Measurements from ENCODE around the gene POTEF.
"Not testable (repeated sequence)": the region's sequence is repeated elsewhere in the genome, so short reads cannot be mapped to it uniquely, and the experiment has no call there.

Gene POTEF

GRCh38 chr2:130152816-130153595, 24.0 kb upstream of the POTEF start:
- DNase-seq (ENCODE audit: low spot score): peak; percentile 28

- DNase-seq (ENCODE audit: low spot score): peak; percentile 66
These were observed 23.3 kb upstream of the POTEF start for GRCh38 chr2:130152136-130152815.

GRCh38 chr2:130151145-130151512, 22.1 kb upstream of the POTEF start:
- DNase-seq (ENCODE audit: low spot score): not testable (repeated sequence)

GRCh38 chr2:130150181-130151144, 21.4 kb upstream of the POTEF start:
- DNase-seq (ENCODE audit: low spot score): no peak

- not testable (repeated sequence) for DNase-seq (ENCODE audit: low spot score)
These were observed 19.5 kb upstream of the POTEF start for GRCh38 chr2:130148515-130148914.

GRCh38 chr2:130145006-130145414, 16.0 kb upstream of the POTEF start, which contains the start of gene CCDC74B:
Gene CCDC74B, minus strand, starts transcription at chr2:130145112. Its CDS starts 116 bp downstream, at chr2:130144996.
- DNase-seq (ENCODE audit: low spot score): peak; percentile 43

- not testable (repeated sequence) for DNase-seq (ENCODE audit: low spot score)
These were observed 14.4 kb upstream of the POTEF start for GRCh38 chr2:130143266-130144039.

GRCh38 chr2:130142396-130143265, 13.6 kb upstream of the POTEF start:
- DNase-seq (ENCODE audit: low spot score): not testable (repeated sequence)

GRCh38 chr2:130141645-130142370, 12.8 kb upstream of the POTEF start:
- DNase-seq (ENCODE audit: low spot score): not testable (repeated sequence)

- not testable (repeated sequence) for DNase-seq (ENCODE audit: low spot score)
These were observed 12.0 kb upstream of the POTEF start for GRCh38 chr2:130141002-130141401.

- not testable (repeated sequence) for DNase-seq (ENCODE audit: low spot score)
These were observed 11.5 kb upstream of the POTEF start for GRCh38 chr2:130140516-130140915.

GRCh38 chr2:130139331-130140280, 10.6 kb upstream of the POTEF start:
- not testable (repeated sequence) for DNase-seq (ENCODE audit: low spot score)

- DNase-seq (ENCODE audit: low spot score): not testable (repeated sequence)
These were observed 9.8 kb upstream of the POTEF start for GRCh38 chr2:130138841-130139251.

GRCh38 chr2:130138326-130138725, 9.3 kb upstream of the POTEF start:
- not testable (repeated sequence) for DNase-seq (ENCODE audit: low spot score)

- not testable (repeated sequence) for DNase-seq (ENCODE audit: low spot score)
These were observed 8.1 kb upstream of the POTEF start for GRCh38 chr2:130137118-130137517.

- not testable (repeated sequence) for DNase-seq (ENCODE audit: low spot score)
These were observed 7.5 kb upstream of the POTEF start for GRCh38 chr2:130136546-130136945.

GRCh38 chr2:130135692-130136541, 6.9 kb upstream of the POTEF start:
- DNase-seq (ENCODE audit: low spot score): no peak

All from cerebellar cortex (tissue), 1 donor.